Tibial artery (tissue), 4 donors: Measurements from ENCODE around the gene SHE.

Experiments
- DNase-seq, 2 donors: peaks; one replicate each; pipeline ENCODE4 v3.0.0-alpha.2; 2019
- H3K27ac ChIP-seq, 2 donors: fragments of 200-600 bp; sonication (generic) in 1 of 2; 1 replicate in 1 of 2; 2 replicates in 1 of 2; pipeline ENCODE4 v1.5.1; 2018 to 2019; ENCODE audit warnings: mild to moderate bottlenecking in 1 of 2
- H3K27me3 ChIP-seq, 2 donors: fragments of 200-600 bp; sonication (generic) in 1 of 2; one replicate each; pipeline versions ENCODE4 v1.5.1 to v1.6.0; 2016 to 2019
- H3K36me3 ChIP-seq, 3 donors: fragments of 200-600 bp; sonication (generic) in 2 of 3; one replicate each; pipeline ENCODE4 v1.5.1; 2016 to 2019; ENCODE audit warnings: mild to moderate bottlenecking in 2 of 3
- H3K4me1 ChIP-seq, 4 donors: fragments of 200-600 bp; sonication (generic) in 2 of 4; 1 replicate in 3 of 4; 2 replicates in 1 of 4; pipeline ENCODE4 v1.5.1; 2016 to 2019
- H3K4me3 ChIP-seq, 2 donors: fragments of 200-600 bp; sonication (generic) in 1 of 2; 1 replicate in 1 of 2; 2 replicates in 1 of 2; pipeline ENCODE4 v1.5.1; 2018 to 2019; ENCODE audit warnings: mild to moderate bottlenecking in 2 of 2
- H3K9me3 ChIP-seq, 3 donors: fragments of 200-600 bp; sonication (generic) in 1 of 3; one replicate each; pipeline ENCODE4 v1.5.1; 2016 to 2019
- CTCF ChIP-seq, 2 experiments: fragments of 200-600 bp in 1 of 2; fragments of 450-650 bp in 1 of 2; IDR thresholded peaks; one replicate each; pipeline ENCODE4 v1.5.1; 2017 to 2019; ENCODE audit warnings: antibody characterized with exemption in 2 of 2, mild to moderate bottlenecking in 1 of 2, moderate library complexity in 1 of 2
- intact Hi-C: fragments of 100-400 bp; cut with DNase I; formaldehyde crosslinking; loops from one replicate; pipeline ENCODE4 v1.15.0; 2023; ENCODE audit warnings: low total_unique reads

SHE gene

GRCh38 chr1:154548028-154548427 lies 45.8 kb upstream of the SHE start:
- intact Hi-C loops: loop anchor here (5.0 kb wide), 1 partner anchor 66 kb away; no protein-coding TSS in a partner anchor
- H3K4me3 ChIP-seq: no peak overlapping the region
- no peaks in the 10 kb centered on the region for H3K9me3 ChIP-seq
- H3K4me1 ChIP-seq: no peaks in the 10 kb centered on the region
- TF ChIP-seq CTCF (IDR thresholded peaks at IDR 0.05): no peak
- H3K27ac ChIP-seq: no peak overlapping the region
- H3K36me3 ChIP-seq: peaks cover 41 to 45% (median 41%) of the 10 kb centered on the region in 3 donors
- DNase-seq: no peak
- peaks cover 0 to 13% of the 10 kb centered on the region in 2 donors for H3K27me3 ChIP-seq

- Histone ChIP-seq H3K4me1 (no peaks in the 10 kb centered on the region), H3K9me3 (no peaks in the 10 kb centered on the region), H3K4me3 (no peak overlapping the region), H3K27me3 (peaks cover 0 to 19% of the 10 kb centered on the region in 2 donors), H3K36me3 (peaks cover 33 to 36% (median 33%) of the 10 kb centered on the region in 3 donors), H3K27ac (no peak overlapping the region)
- no peak for TF ChIP-seq CTCF (IDR thresholded peaks at IDR 0.05)
- intact Hi-C loops: loop anchor here (5.0 kb wide), 1 partner anchor 65 kb away; no protein-coding TSS in a partner anchor
- no peak for DNase-seq
These were observed 45.0 kb upstream of the SHE start for GRCh38 chr1:154547105-154547732.

GRCh38 chr1:154546264-154547063 lies 44.3 kb upstream of the SHE start:
- TF ChIP-seq CTCF (IDR thresholded peaks at IDR 0.05): peak; percentile 61 to 67
- Histone ChIP-seq H3K9me3 (no peaks in the 10 kb centered on the region), H3K4me3 (no peak overlapping the region), H3K36me3 (peaks cover 25 to 29% (median 26%) of the 10 kb centered on the region in 3 donors), H3K4me1 (no peaks in the 10 kb centered on the region), H3K27me3 (peaks cover 0 to 21% of the 10 kb centered on the region in 2 donors), H3K27ac (no peak overlapping the region)
- intact Hi-C loops: loop anchor here (5.0 kb wide), 1 partner anchor 64 kb away; no protein-coding TSS in a partner anchor
- peak in 1 of 2 donors; percentile 34 for DNase-seq

DNA sequence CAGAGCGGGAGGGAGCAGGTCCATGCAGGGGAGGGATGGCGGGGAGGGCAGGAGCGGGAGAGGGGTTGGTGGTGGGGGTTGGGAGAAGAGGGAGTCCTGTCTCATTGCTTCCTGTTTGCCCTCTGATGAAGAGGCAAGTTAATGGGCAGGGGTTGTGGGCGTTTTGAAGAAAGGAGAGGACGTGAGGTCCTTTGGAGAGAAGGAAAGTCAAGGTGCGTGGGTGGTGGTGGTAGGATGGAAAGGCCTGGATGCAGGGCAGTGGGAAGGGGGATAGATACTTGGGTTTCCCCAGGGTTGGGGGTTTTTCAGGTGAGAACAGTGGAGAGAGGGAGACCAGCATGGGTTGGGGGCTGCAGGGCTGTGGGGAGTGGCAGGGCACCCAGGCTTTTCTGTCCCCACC lies 39.0 kb upstream of the SHE start:
- DNase-seq: no peak
- Histone ChIP-seq H3K4me1 (no peaks in the 10 kb centered on the region), H3K36me3 (no peaks in the 10 kb centered on the region), H3K9me3 (no peaks in the 10 kb centered on the region), H3K4me3 (no peak overlapping the region), H3K27me3 (peaks cover 0 to 41% of the 10 kb centered on the region in 2 donors), H3K27ac (no peak overlapping the region)
- intact Hi-C loops: loop anchor here (5.0 kb wide), 1 partner anchor 49 kb away; no protein-coding TSS in a partner anchor
- no peak for TF ChIP-seq CTCF (IDR thresholded peaks at IDR 0.05)

DNA sequence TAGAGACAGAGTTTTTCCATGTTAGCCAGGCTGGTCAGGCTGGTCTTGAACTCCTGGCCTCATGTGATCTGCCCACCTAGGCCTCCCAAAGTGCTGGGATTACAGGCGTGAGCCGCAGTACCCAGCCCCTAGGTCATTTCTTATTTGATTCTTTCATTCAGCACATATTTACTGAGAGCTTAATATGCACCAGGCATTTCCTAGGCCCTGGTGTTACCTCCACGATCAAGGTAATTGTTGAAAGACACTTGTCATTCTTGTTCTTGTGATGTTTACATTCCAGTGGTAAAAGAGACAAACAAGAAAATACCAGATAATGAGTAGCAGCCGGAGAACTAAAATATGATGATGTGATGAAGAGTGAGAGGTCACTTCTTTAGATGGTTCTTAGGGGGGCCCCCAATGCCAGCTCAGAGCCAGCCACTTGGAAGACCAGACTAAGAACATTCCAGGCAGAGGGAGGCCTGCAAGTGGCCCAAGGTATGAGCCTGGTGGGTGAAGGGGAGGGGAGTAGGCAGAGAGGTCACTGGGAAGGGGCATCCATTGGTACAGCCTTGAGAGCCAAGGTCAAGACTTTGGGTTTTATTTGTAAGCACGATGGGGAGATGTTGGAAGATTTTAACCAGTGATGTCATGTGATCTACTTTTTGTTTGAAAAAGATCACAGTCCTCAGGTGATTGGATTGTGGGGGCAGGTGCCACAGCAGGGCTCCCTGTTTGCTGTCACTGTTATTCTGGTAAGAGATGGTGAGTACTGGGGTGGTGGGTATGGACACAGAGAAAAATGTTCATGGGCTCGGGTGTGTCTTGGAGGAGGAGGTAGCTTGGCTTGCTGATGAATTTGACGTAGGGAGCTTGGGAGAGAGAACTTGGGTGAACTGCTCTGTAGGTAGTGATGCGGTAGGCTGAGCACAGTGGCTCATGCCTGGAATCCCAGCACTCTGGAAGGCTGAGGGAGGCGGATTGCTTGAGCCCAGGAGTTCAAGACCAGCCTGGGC lies 37.6 kb upstream of the SHE start:
- intact Hi-C loops: loop anchor here (5.0 kb wide), 1 partner anchor 47 kb away; no protein-coding TSS in a partner anchor
- Histone ChIP-seq H3K4me1 (no peaks in the 10 kb centered on the region), H3K27me3 (peaks cover 0 to 41% of the 10 kb centered on the region in 2 donors), H3K4me3 (no peak overlapping the region), H3K27ac (no peak overlapping the region), H3K36me3 (no peaks in the 10 kb centered on the region), H3K9me3 (no peaks in the 10 kb centered on the region)
- DNase-seq: no peak
- no peak for TF ChIP-seq CTCF (IDR thresholded peaks at IDR 0.05)
